GM21723 (cell line): ENCODE results near the gene ZFP2.
"Not testable (repeated sequence)": the region's sequence is repeated elsewhere in the genome, so short reads cannot be mapped to it uniquely, and the experiment has no call there.

ENCODE experiments used
- ATAC-seq: cut with Tn5 transposase; IDR thresholded peaks from one replicate; pipeline ENCODE4 v1.9.1; 2021; ENCODE audit warnings: mild to moderate bottlenecking, moderate library complexity; ENCODE audit not compliant: unreplicated experiment

ZFP2 gene

DNA sequence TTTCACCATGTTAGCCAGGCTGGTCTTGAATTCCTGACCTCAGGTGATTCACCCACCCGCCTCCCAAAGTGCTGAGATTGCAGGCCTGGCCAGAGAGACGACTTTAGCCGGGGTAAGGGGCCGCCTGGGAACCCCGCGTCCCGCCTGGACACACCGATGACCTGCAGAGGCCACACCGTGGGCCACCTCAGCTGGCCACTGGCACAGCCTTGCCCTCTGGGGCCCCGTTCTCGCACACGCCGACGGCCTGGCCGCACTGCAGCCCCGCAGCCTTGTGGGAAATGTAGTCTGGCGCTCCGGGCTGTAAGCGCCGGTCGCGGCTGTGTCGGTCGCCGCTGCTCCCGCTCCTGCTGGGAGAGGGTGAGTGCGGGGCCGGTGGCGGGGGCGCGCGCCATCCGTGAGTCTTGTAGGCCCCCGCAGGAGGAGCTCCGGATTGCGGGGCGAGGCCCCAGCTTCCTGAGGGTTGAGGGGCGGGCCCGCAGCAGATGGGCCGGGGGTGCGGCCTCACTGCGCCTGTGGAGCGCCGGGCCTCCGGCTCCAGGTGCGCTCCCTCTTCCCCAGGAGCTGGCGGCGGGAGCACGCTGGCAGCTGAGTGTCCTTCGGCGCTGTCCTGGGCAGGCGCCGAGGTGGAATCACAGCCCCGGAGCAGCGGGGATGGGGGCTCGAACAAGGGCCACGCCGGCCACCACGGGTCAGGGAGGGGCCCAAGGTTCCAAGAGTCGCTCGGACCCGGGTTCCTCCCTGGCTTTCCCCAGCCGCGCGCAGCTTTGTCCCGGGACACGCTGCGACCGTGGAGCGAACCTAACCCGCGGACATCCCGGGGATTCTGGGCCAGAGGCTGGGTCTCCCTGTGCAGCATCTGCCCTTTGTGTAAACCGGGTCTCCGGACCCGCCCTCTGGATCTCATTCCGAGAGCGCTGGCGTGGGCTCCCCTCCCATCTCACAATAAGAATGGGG lies at the start of gene ZFP2:
Gene ZFP2 (plus strand): TSS at position 299 of the 957 bp plus-strand sequence. CDS start 35,401 bp downstream, outside the sequence.
- ATAC-seq: peak; percentile 60

DNA sequence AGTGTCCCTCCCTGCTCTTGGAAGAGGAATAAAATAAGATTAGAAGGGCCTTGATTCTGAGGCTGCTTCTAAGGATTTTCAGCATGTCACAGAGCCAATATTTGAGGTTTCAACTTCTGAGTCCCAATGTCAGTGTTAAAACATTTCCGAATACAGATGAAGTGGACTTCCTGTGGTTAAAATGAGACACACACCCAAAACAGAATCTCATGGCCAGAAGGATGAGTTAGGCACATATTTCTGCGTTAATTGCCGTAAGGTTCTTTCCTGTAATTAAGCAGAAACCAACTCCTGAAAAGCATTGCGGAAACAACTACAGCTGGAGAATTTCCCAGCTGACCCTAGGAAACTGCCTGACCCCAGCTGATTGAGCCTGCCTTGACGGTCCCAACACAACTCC lies 46.4 kb upstream of the ZFP2 start:
- no peak for ATAC-seq

DNA sequence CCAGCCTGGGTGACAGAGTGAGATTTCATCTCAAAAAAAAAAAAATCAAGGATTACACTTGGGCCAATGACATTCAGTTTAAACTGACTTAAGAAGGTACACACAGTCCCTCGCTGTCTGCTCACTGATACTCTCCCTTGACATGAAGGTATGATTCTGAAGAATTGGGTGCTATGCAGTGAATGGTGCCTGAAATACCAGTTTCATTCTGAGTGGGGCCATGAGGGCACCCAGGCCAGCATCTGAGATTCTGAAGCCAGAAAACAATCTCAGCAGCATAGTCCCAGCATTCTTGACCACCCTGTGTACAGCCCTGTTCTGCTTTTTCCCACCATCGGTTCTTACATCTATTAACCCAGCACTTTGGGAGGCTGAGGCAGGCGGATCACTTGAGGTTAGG lies 43.8 kb upstream of the ZFP2 start:
- ATAC-seq: no peak

DNA sequence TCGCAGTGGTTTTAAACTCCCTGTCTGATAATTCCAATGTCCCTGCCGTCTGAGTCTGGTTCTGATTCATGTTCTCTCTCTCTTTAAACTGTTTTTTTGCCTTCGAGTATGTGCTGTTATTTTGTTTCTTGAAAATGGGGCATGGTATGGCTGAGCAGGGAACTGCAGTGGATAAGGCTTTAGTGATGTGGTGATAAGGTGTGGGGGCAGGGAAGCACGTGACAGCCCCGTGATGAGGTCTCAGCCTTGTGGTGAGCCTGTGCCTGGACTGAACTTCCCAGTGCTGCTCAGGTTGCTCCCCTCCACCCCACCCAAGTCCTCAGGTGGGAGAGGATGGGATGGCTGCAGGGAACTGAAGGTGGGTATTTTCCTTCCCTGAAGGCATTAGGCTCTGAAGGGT lies 41.4 kb upstream of the ZFP2 start:
- ATAC-seq: no peak

DNA sequence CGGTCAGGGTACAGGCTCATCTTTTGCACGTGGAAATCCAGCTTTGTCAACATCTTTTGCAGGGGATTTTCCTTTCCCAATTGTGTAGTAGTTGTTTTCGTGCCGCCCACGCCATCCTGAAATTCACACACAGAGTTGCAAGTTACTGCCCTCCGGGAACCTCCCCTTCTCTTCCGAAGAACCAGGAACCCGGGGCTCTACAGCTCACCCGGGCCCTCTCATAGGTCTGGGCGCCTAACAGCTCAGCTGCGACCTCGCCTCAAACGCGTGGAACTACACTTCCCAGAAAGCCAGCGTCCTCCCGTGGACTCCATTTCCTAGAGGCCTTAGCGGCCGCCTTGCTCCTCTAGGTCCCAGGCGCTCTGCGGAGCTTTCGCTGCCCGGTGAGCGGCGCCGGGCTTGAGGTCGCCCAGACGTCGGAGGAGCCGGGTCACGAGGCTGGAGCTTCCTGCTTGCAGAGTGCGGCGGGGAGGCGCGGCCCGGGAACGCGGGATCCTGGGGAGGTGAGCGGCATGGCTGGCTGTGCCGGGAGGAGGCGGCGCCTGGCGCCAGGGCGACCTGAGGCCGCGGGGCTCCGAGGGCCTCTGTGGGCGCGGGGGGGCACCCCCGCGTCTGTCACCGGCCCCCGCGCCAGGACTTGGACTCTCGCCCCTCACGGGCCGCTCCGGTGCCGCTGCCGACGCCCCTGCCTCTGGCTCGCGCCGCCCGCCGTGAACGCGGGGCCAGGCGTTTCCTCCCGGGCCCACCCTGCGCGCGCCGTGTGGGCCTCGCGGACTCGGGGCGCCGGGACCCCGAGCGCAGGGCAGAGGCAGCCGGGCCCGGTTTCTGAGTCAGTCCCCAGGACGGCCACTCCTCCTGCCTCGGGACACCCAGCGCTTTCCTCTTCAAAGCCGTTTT lies 35.8 kb upstream of the ZFP2 start, which contains the start of gene ZNF354B:
Gene ZNF354B (plus strand): TSS at position 329 of the 897 bp plus-strand sequence. CDS start 1,095 bp downstream, outside the sequence.
- ATAC-seq: peak; percentile 98

DNA sequence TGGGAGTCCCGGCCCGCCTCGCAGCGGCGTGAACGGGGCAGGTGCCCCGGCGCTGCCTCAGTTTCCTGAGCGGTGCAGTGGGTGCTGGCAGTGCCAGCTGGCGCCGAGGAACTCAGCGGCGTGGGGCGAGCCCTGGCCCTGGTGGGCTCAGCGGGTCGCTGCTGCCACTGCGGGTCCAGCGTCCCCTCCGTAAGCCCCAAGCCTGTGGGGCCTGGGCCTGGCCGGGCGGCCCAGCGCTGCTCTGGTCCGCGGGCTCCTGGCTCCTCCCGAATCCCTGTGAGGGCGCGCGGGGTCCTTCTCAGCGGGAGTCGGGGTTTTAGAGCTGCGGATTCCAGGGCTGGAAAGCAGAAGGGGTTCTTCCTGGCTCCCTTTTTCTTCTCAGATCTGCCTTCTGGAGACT lies 35.1 kb upstream of the ZFP2 start:
- ATAC-seq: not testable (repeated sequence)

DNA sequence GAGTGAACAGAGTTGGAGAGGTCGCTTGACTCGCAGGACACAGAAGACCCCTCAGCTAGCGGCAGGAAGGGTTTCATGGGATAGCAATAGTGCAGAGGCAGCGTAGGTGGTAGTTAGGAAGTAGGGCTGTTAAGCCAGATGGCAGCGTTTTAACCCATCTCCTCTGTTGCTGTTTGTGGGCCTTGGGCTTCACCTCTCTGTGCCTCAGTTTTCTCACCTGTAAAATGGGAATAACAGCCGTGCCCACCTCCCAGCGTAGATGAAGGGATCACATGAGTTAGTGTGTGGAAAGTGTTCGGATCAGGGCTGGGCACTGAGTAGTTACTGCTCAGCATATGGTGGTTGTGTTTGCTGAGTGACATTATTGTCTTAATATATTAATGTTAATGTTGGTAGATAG lies 34.1 kb upstream of the ZFP2 start:
- ATAC-seq: no peak

DNA sequence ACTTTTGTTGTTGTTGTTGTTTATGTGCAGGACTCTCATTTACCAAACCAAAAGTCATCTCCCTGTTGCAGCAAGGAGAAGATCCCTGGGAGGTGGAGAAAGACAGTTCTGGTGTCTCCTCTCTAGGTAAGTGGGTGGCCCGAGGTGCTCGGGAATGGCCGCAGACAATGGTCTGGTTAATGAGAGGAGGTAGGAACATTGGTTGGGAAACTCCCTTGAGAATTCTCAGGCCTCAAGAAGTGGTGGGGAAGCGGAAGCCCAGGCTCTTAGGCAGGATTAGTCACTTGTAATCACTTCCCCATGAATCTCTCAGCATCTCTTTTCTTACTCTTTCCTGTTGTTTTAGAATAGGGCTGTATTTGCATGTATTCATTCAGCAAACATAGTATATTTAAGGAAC lies 28.8 kb upstream of the ZFP2 start:
- ATAC-seq: no peak

DNA sequence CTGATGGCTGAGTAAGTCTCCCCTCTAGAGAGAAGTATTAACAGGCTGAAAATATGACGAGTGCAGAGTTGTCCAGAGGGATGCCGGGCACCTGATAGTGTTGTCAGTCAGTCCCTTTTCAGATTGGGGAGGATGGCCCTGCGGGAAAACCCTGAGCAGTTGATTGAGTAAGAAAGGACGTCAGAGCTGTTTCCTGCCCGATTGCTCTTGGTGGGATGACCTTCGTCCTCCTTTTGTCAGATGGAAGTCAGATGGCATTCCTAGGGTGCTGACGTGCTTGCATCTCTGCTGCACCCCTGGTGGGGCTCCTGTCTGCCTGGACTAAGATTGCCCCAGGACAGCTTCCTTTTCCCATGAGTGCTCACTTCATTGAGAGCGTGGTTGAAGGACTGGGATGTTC lies 26.1 kb upstream of the ZFP2 start:
- no peak for ATAC-seq

DNA sequence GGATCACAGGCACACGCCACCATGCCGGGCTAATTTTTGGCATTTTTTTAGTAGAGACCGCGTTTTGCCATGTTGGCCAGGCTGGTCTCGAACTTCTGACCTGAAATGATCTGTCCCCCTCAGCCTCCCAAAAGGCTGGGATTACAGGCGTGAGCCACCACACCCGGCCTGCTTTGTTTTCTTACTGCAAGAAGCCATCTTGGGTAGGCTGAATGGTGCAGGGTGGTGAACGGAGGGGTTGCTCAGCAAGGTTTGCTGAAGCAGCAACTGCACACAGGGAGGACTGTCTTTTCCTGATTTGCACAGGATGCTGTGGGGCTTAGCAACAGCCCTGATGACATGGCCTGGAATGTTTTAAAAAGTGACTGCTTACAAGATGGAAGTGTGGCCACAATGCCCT lies 25.3 kb upstream of the ZFP2 start:
- no peak for ATAC-seq

DNA sequence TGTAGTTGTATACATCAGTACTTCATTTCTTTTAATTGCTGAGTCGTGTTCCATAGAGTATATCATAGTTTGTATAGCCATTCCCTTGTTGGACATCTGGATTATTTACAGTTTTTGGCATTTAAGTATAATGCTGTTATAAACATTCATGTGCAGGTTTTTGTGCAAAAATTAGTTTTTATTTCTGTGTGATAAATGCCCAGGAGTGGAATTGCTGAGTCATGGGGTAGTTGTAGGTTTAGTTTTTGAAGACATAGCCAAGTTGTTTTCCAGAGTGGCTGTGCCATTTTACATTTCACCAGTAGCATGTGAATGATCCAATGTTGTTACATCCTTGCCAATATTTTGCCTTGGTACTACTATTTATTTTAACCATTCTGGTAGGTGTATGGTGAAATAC lies 23.4 kb upstream of the ZFP2 start:
- no peak for ATAC-seq

DNA sequence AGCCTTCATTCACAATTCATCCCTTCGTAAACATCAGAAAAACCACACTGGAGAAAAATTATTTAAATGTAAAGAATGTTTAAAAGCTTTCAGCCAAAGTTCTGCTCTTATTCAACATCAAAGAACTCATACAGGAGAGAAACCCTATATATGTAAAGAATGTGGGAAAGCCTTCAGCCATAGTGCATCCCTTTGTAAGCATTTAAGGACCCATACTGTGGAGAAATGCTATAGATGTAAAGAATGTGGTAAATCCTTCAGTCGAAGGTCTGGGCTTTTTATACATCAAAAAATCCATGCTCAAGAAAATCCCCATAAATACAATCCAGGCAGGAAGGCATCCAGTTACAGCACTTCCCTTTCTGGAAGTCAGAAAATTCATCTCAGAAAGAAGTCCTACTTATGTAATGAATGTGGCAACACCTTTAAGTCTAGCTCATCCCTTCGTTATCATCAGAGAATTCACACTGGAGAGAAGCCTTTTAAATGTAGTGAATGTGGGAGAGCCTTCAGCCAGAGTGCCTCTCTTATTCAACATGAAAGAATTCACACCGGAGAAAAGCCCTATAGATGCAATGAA lies 12.5 kb upstream of the ZFP2 start:
- not testable (repeated sequence) for ATAC-seq

DNA sequence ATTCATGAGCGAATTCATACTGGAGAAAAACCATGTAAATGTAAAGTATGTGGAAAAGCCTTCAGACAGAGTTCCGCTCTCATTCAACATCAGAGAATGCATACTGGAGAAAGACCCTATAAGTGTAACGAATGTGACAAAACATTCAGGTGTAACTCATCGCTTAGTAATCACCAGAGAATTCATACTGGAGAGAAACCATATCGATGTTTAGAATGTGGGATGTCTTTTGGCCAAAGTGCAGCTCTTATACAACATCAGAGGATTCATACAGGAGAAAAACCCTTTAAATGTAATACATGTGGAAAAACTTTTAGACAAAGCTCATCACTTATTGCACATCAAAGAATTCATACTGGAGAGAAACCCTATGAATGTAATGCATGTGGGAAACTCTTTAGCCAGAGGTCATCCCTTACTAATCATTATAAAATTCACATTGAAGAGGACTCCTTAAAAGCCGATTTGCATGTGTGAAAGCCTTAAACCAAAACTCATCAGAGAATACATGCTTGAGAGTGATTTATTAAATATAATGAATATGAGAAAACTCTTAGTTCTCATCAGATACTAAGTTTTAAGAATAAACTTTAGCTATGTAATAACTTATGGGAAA lies 11.8 kb upstream of the ZFP2 start:
- ATAC-seq: no peak

DNA sequence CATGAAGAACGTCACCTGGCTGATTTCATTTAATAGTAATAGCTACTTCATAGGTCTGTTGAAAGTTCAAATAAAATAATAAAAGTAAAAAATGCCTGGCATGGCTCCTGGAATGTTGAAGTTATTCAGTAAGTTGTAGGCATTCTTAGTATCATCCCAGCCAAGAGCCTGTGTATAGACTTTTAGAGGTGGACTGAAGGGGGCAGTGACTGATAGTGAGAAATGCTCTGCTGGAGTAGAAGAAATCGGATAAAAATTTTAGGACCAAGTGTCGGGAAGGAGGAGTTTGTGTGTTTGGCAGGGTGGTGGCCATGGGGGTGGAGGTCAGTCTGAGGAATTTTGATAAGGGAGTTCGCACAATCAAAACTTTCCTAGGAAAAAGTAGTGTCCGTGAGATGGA lies 3.6 kb downstream of the ZFP2 start:
- no peak for ATAC-seq

DNA sequence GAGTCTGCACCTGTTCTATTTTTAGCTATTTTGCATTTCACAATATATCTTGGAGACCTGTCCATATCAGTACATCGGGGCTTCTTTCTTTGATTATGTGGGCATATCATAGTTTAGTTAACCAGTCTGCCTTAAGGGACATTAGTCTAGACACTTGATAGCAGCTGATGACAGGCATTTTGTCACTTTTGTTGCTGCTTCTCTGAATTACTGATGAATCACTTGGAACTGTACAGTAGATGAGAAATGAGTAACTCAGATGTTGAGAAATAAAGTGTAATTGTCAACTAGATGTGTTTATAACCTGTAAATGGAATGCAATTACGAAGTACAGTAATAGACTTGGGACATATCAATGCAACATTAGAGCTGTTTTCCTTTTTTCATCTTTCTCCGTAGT lies 7.1 kb downstream of the ZFP2 start:
- no peak for ATAC-seq

DNA sequence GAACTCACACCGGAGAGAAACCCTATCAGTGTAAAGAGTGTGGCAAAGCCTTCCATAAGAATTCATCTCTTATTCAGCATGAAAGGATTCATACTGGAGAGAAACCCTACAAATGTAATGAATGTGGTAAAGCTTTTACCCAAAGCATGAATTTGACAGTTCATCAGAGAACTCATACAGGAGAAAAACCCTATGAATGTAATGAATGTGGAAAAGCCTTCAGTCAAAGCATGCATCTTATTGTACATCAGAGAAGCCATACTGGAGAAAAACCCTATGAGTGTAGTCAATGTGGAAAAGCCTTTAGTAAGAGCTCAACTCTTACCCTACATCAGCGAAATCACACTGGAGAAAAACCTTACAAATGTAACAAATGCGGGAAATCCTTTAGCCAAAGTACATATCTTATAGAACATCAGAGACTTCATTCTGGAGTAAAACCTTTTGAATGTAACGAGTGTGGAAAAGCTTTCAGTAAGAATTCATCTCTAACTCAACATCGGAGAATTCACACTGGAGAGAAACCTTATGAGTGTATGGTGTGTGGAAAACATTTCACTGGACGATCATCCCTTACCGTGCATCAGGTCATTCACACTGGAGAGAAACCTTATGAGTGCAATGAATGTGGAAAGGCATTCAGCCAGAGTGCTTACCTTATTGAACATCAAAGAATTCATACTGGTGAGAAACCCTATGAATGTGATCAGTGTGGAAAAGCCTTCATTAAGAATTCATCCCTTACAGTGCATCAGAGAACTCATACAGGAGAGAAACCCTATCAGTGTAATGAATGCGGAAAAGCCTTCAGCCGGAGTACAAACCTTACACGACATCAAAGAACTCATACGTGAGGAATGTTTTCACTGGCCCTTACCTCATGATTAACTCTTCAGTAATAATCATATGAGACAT lies 36.4 kb downstream of the ZFP2 start:
- no peak for ATAC-seq

DNA sequence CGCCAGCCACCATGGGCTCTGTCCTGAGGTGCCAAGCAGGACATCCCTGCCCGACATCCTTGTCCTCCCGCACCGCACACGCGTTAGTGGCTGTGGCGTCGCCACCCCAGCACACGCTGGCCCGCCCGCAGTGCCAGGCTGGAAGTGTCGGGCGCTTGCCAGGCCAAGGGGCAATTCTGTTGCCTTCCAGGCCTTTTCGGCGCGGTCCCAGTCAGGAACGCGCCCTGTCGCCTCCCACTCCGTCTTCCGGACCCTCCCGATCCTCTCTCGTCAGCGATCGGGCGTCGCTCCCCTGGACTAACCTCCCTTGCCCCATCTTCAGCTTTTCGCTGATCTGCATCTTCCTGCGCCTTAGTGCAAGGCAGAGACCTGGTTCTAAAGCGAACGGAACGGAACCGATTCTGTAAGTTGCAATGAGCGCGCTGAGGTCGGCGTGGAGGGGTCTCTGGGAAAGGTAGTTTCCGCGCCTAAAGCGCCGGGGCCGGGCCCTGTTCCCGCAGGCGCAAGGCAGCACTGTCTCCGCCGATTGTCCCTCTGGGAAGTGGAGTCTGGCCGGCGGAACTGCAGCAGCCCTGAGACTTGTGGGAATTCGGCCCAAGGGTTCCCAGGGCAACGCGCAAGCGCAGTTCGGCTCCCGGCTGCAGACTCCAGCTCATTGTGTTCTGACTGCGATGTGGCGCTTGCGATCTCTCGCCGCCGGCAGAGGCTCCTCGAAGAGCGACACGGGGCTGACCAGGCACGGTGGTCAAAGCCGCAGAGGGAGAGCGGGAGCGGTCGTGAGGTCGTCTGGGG lies 45.1 kb downstream of the ZFP2 start, which contains the start of gene ZNF454:
Gene ZNF454 (plus strand): TSS at position 630 of the 792 bp plus-strand sequence. CDS start 1,594 bp downstream, outside the sequence.
- ATAC-seq: no peak

DNA sequence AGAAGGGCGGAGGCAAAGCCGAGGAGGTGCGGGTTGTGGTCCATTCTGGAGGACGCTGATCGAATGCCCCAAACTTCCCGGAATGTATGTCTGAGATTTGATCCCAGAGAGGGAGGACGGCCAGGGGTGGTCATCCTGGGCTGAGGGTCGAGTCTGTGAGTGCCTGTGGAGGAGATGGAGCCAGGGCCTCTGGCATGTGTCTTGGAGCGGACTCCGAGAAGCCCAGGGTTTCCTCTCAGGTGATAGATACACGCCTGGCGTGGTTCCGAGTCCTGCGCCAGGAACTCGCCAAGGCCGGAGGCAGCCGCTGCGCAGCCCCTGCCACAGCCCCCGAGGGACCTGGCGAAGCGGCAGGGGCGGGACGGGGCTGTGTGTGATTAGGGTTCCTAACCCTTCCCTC lies 45.6 kb downstream of the ZFP2 start:
- ATAC-seq: no peak
